Non-pigmented ciliary epithelial cell (primary cell): ENCODE results near the gene P2RX4.
"Not testable (repeated sequence)": the region's sequence is repeated elsewhere in the genome, so short reads cannot be mapped to it uniquely, and the experiment has no call there.

Source experiments
- DNase-seq: peaks from one replicate; pipeline ENCODE4 v3.0.0-alpha.2; 2010; ENCODE audit warnings: low read depth

P2RX4 gene

GRCh38 chr12:121278169-121279070, 68.5 kb downstream of the P2RX4 start:
- DNase-seq, result no peak

GRCh38 chr12:121279071-121279375, 69.1 kb downstream of the P2RX4 start:
- no peak for DNase-seq

- no peak for DNase-seq
Observed at GRCh38 chr12:121279507-121279915, 69.6 kb downstream of the P2RX4 start.

GRCh38 chr12:121280531-121280930, 70.6 kb downstream of the P2RX4 start:
- not testable (repeated sequence) for DNase-seq

- DNase-seq, result not testable (repeated sequence)
Observed at GRCh38 chr12:121281116-121281515, 71.2 kb downstream of the P2RX4 start.

- DNase-seq, result no peak
Observed at GRCh38 chr12:121282072-121282742, 72.3 kb downstream of the P2RX4 start.

GRCh38 chr12:121282910-121283309, 73.0 kb downstream of the P2RX4 start:
- DNase-seq, result not testable (repeated sequence)

GRCh38 chr12:121283388-121283787, 73.5 kb downstream of the P2RX4 start:
- no peak for DNase-seq
